Gastroesophageal sphincter (tissue), 3 donors: ENCODE results near the gene PTDSS2.

Source experiments
- CTCF ChIP-seq, 4 experiments: fragments of 200-600 bp in 2 of 4; fragments of 450-650 bp in 2 of 4; sonication (generic) in 1 of 4; IDR thresholded peaks; one replicate each; pipeline ENCODE4 v1.5.1; 2017 to 2019; ENCODE audit warnings: antibody characterized with exemption in 4 of 4, mild to moderate bottlenecking in 2 of 4, moderate library complexity in 2 of 4
- EP300 ChIP-seq: sonication (generic); formaldehyde crosslinking; IDR thresholded peaks from one replicate; pipeline ENCODE4 v1.6.1; 2017; ENCODE audit warnings: antibody characterized with exemption, mild to moderate bottlenecking
- POLR2A ChIP-seq, 2 donors: fragments of 450-650 bp; IDR thresholded peaks; one replicate each; pipeline ENCODE4 v1.6.1; 2017; ENCODE audit warnings: antibody characterized with exemption in 2 of 2, mild to moderate bottlenecking in 2 of 2, moderate library complexity in 1 of 2
- POLR2AphosphoS5 ChIP-seq: sonication (generic); formaldehyde crosslinking; IDR thresholded peaks from one replicate; pipeline ENCODE4 v1.6.1; 2017; ENCODE audit warnings: antibody characterized with exemption

- no peak for TF ChIP-seq CTCF (IDR thresholded peaks at IDR 0.05)
- TF ChIP-seq POLR2A (IDR thresholded peaks at IDR 0.05) = no peak
- no peak for TF ChIP-seq POLR2AphosphoS5
- no peak for TF ChIP-seq EP300
Measured at GRCh38 chr11:431921-432320, 18.2 kb upstream of the PTDSS2 start.
